SK-N-SH (cell line): ENCODE measurements around the gene PSTPIP1. TPM values are rescaled to one million over a fixed set of nuclear protein-coding genes. Genes with fewer than 3 reads are reported as not detected.

Experiments used
- CTCF ChIA-PET: fragments of 300-600, 350-600 bp; formaldehyde crosslinking; extraction: SDS; loops from one replicate; lab custom pipeline; 2021; lab: Yijun Ruan, JAX
- POLR2A ChIA-PET: fragments of 350-600 bp; sonication (Branson Sonifier 250); formaldehyde crosslinking; extraction: SDS; loops from one replicate; lab custom pipeline; 2020; ENCODE audit warnings: antibody characterized with exemption, inconsistent platforms; lab: Yijun Ruan, JAX
- DNase-seq: peaks from one replicate; pipeline ENCODE4 v3.0.0; 2012
- H2AFZ ChIP-seq: fragments of 200-600 bp; sonication (generic); 2 replicates; pipeline ENCODE4 v1.8.1; 2016; ENCODE audit warnings: antibody characterized with exemption, mild to moderate bottlenecking, low read depth
- H3F3A ChIP-seq: fragments of 200-600 bp; sonication (generic); replicated peaks from 2 replicates; pipeline ENCODE3; 2016; ENCODE audit warnings: antibody characterized with exemption, mild to moderate bottlenecking; ENCODE audit not compliant: insufficient read depth
- H3K27ac ChIP-seq, 2 experiments: fragments of 200-500 bp in 1 of 2; fragments of 200-600 bp in 1 of 2; sonication (Bioruptor generic) in 1 of 2; sonication (generic), shearing (Covaris generic) in 1 of 2; 2 replicates each; pipeline versions ENCODE4 v1.5.1 to v1.6.1; 2014 to 2016; ENCODE audit warnings: low read depth in 2 of 2, inconsistent platforms in 1 of 2, low read length in 1 of 2, mild to moderate bottlenecking in 1 of 2, mixed read lengths in 1 of 2
- H3K27me3 ChIP-seq: fragments of 200-600 bp; sonication (generic), shearing (Covaris generic); 2 replicates; pipeline ENCODE4 v1.6.1; 2016; ENCODE audit warnings: mixed run types; ENCODE audit not compliant: insufficient read depth
- H3K36me3 ChIP-seq, 2 experiments: fragments of 200-500 bp in 1 of 2; fragments of 200-600 bp in 1 of 2; sonication (Bioruptor generic) in 1 of 2; sonication (generic) in 1 of 2; replicated peaks in 1 of 2; 2 replicates each; pipeline versions ENCODE3 to v1.5.1; 2014 to 2016; ENCODE audit warnings: low read length in 1 of 2, mild to moderate bottlenecking in 1 of 2; ENCODE audit not compliant: insufficient read depth in 2 of 2, control insufficient read depth in 1 of 2
- H3K4me1 ChIP-seq, 2 experiments: fragments of 200-500 bp in 1 of 2; fragments of 200-600 bp in 1 of 2; sonication (Bioruptor generic) in 1 of 2; sonication (generic), shearing (Covaris generic) in 1 of 2; 2 replicates each; pipeline versions ENCODE4 v1.5.1 to v1.6.1; 2014 to 2016; ENCODE audit warnings: low read depth in 1 of 2, low read length in 1 of 2, mixed run types in 1 of 2; ENCODE audit not compliant: insufficient read depth in 2 of 2, control insufficient read depth in 1 of 2
- H3K4me2 ChIP-seq: fragments of 200-600 bp; sonication (generic), shearing (Covaris generic); 2 replicates; pipeline ENCODE4 v1.6.1; 2017; ENCODE audit warnings: mixed run types
- H3K4me3 ChIP-seq, 2 experiments: fragments of 200-500 bp in 1 of 2; fragments of 200-600 bp in 1 of 2; sonication (Bioruptor generic) in 1 of 2; sonication (generic), shearing (Covaris generic) in 1 of 2; 2 replicates each; pipeline versions ENCODE4 v1.5.1 to v1.8.1; 2014 to 2016; ENCODE audit warnings: low read depth in 2 of 2, inconsistent platforms in 1 of 2, low read length in 1 of 2, mild to moderate bottlenecking in 1 of 2, mixed read lengths in 1 of 2, moderate library complexity in 1 of 2
- H3K79me2 ChIP-seq: fragments of 200-600 bp; sonication (generic); 2 replicates; pipeline ENCODE4 v1.8.1; 2017; ENCODE audit warnings: mild to moderate bottlenecking; ENCODE audit not compliant: insufficient read depth
- H3K9ac ChIP-seq: fragments of 200-600 bp; sonication (generic); 2 replicates; pipeline ENCODE4 v1.6.1; 2017; ENCODE audit warnings: mixed run types
- H3K9me2 ChIP-seq: fragments of 200-600 bp; sonication (generic); 2 replicates; pipeline ENCODE4 v1.6.1; 2017; ENCODE audit warnings: mixed run types
- H3K9me3 ChIP-seq: fragments of 200-600 bp; sonication (generic); 2 replicates; pipeline ENCODE4 v1.6.1; 2017; ENCODE audit warnings: mixed run types, mild to moderate bottlenecking, moderate library complexity
- H4K20me1 ChIP-seq: fragments of 200-600 bp; sonication (generic); 2 replicates; pipeline ENCODE4 v1.6.1; 2017; ENCODE audit warnings: mild to moderate bottlenecking, mixed run types; ENCODE audit not compliant: insufficient read depth
- ELF1 ChIP-seq: IDR thresholded peaks from 2 replicates; pipeline ENCODE4 v1.4.0; 2012
- EZH2phosphoT487 ChIP-seq: fragments of 200-600 bp; sonication (generic); IDR thresholded peaks from 2 replicates; pipeline ENCODE4 v1.6.1; 2017; ENCODE audit warnings: low read depth, mixed run types, mild to moderate bottlenecking, antibody characterized with exemption, moderate library complexity, borderline replicate concordance
- FOSL2 ChIP-seq: IDR thresholded peaks from 2 replicates; pipeline ENCODE4 v1.4.0; 2012; ENCODE audit warnings: low read depth, mild to moderate bottlenecking, moderate library complexity, borderline replicate concordance
- FOXJ3 ChIP-seq: sonication (generic); formaldehyde crosslinking; IDR thresholded peaks from 2 replicates; pipeline ENCODE4 v1.5.1; 2020; ENCODE audit warnings: mild to moderate bottlenecking, missing genetic modification reagents
- FOXM1 ChIP-seq: IDR thresholded peaks from 2 replicates; pipeline ENCODE4 v1.4.0; 2012; ENCODE audit warnings: low read depth, mild to moderate bottlenecking
- GABPA ChIP-seq: IDR thresholded peaks from 2 replicates; pipeline ENCODE4 v1.4.0; 2012; ENCODE audit warnings: low read depth, mild to moderate bottlenecking
- PBX3 ChIP-seq: IDR thresholded peaks from 2 replicates; pipeline ENCODE4; 2012
- RCOR1 ChIP-seq: fragments of 150-350 bp; IDR thresholded peaks from 2 replicates; pipeline ENCODE4 v1.6.1; 2017; ENCODE audit warnings: antibody characterized with exemption, low read length
- REST ChIP-seq: IDR thresholded peaks from 2 replicates; pipeline ENCODE4 v1.6.1; 2012; ENCODE audit warnings: mild to moderate bottlenecking, low read depth, low read length, moderate library complexity
- SMC3 ChIP-seq: IDR thresholded peaks from 2 replicates; pipeline ENCODE4 v1.6.1; 2012; ENCODE audit warnings: low read depth, low read length, improper control_type of control experiment
- TAF1 ChIP-seq: IDR thresholded peaks from 2 replicates; pipeline ENCODE4 v1.6.1; 2012; ENCODE audit warnings: low read depth, mild to moderate bottlenecking, low read length, moderate library complexity, borderline replicate concordance
- TCF12 ChIP-seq: IDR thresholded peaks from 2 replicates; pipeline ENCODE4 v1.4.0; 2012
- WGBS: methylation state at CpG from one replicate; pipeline ENCODE4 v1.1.6; 2017; ENCODE audit warnings: low lambda C conversion rate; 5-methylcytosine and 5-hydroxymethylcytosine counted together
- polyA plus RNA-seq, 3 experiments: library from polyadenylated mRNA; depleted of rRNA; stranded (reverse); fragments of >200 nt; gene quantifications; 2 replicates each; pipeline ENCODE4 v1.2.3, GENCODE V29; 2012

Gene PSTPIP1
- polyA plus RNA-seq, 1 of the 3 experiments (the other 2 are of a cell fraction): 0.69 TPM

GRCh38 chr15:77019521-77020331, 24.8 kb downstream of the PSTPIP1 start (continued):
- no peak for TF ChIP-seq FOXM1

- no peaks in the 10 kb centered on the region for H3F3A ChIP-seq
- no peak overlapping the region for H3K9ac ChIP-seq
- ChIA-PET POLR2A (no interaction called here), CTCF (interaction anchor here (0.8 to 1.5 kb wide), 6 partner anchors 14 to 613 kb away, joined by 3 to 5 read pairs (median 4); no protein-coding TSS in a partner anchor)
- H2AFZ ChIP-seq: no peak overlapping the region
- no peaks in the 10 kb centered on the region for H4K20me1 ChIP-seq
- no peaks in the 10 kb centered on the region for H3K9me3 ChIP-seq
- H3K9me2 ChIP-seq: no peaks in the 10 kb centered on the region
- peaks cover 10 to 15% of the 10 kb centered on the region in 2 experiments; a peak in 3 of 4 replicates for H3K4me1 ChIP-seq
- H3K27me3 ChIP-seq: no peaks in the 10 kb centered on the region
- H3K36me3 ChIP-seq: no peaks in the 10 kb centered on the region
- DNase-seq: no peak
- H3K79me2 ChIP-seq: no peaks in the 10 kb centered on the region
- H3K27ac ChIP-seq: no peak overlapping the region
- H3K4me2 ChIP-seq: no peak overlapping the region
- no peak overlapping the region for H3K4me3 ChIP-seq
- TF ChIP-seq SMC3: no peak
- TF ChIP-seq REST: no peak
- TF ChIP-seq GABPA: no peak
- no peak for TF ChIP-seq TCF12
- TF ChIP-seq ELF1: no peak
- no peak for TF ChIP-seq TAF1
- TF ChIP-seq PBX3: no peak
- TF ChIP-seq FOSL2: no peak
- no peak for TF ChIP-seq EZH2phosphoT487
- no peak for TF ChIP-seq FOXJ3 (CRISPR knock-in tag)
- TF ChIP-seq RCOR1: no peak
- WGBS: 88% methylated on average over 6 of the region's 6 CpGs
Measured at GRCh38 chr15:77020348-77021087, 25.6 kb downstream of the PSTPIP1 start.
